ENCODE measurements around the gene CHKA.

- TF ChIP-seq EZH2 (IDR thresholded peaks at IDR 0.05) = no peak
- TF ChIP-seq POLR2AphosphoS5 (IDR thresholded peaks at IDR 0.05; ENCODE audit: borderline replicate concordance, low read depth, low read length) = no peak
- TF ChIP-seq FOXP2 (optimal IDR thresholded peaks at IDR 0.05; ENCODE audit: control extremely low read depth, extremely low read length, insufficient read depth) = no peak
Measured at GRCh38 chr11:68043349-68044144, 77.6 kb downstream of the CHKA start.

All from SK-N-MC (cell line).